ENCODE measurements around the gene KRTAP4-4. TPM values are rescaled to one million over a fixed set of nuclear protein-coding genes. Genes with fewer than 3 reads are reported as not detected.

Gene KRTAP4-4
- total RNA-seq, 1 donor from 2014 or later: not detected

DNA sequence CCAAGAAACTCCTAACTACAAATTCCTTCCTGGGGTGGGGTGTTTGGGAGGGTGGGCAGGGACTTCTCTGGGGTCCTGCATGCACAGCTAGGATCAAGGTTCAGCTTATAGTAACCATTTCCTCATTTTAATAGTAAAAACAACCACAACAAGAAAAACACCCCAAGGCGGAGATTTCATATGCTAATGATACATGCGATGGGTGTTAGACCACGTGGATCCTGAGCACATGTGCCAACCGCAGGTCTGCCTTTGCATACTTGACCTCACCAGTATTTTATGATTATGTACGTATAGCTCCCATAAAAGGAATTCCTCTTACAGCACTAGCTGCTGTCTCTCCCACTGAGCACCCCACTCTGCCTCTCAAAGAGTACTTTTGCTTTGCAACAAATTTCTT lies 44.3 kb downstream of the KRTAP4-4 start:
- no peak for DNase-seq (ENCODE audit: low read depth)

DNA sequence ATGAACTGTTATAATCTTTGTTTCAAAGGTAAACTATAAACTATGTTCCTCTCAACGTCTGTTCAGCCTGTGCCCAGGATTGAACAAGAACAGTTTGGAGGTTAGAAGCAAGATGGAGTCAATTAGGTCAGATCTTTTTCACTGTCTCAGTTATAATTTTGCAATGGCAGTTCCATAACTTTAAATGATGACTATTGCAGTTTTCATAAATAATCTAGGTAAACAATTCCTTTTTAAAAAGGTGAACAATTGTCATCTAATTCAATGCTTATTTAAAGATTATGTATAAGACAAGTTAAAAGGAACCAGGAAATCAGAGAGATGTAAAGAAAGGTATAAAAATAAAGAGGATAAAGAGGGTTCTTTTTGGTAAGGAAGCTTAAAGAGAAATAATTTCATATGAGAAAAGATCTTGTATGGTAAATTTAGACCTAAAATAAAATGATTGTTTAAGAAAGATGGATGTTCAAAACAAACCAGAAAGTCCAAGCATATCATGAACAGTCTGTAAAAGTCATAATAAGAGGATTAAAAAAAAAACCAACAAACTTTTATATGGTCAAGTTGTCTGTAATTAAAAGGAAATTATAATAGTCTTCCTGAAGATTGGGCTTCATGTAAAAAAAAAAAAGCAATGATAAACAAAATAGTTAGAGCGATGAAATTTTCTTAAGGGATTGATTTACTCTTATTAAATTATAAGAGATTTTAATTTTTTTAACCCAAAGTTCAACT lies 49.2 kb downstream of the KRTAP4-4 start:
- no peak for DNase-seq (ENCODE audit: low read depth)

Other genes with a start within 250 kb of the KRTAP4-4 start
- gene KRT23, start 223.1 kb downstream of the KRTAP4-4 start, total RNA-seq: not detected in 2 replicates
- gene KRT39, start 193.8 kb downstream of the KRTAP4-4 start, total RNA-seq: not detected in 2 replicates
- gene KRT40, start 176.4 kb downstream of the KRTAP4-4 start, total RNA-seq: not detected in 2 replicates
- gene KRTAP3-3, start 166.6 kb downstream of the KRTAP4-4 start, total RNA-seq: not detected in 2 replicates
- gene KRTAP3-2, start 160.8 kb downstream of the KRTAP4-4 start, total RNA-seq: not detected in 2 replicates
- gene KRTAP3-1, start 151.6 kb downstream of the KRTAP4-4 start, total RNA-seq: not detected in 2 replicates
- 0.19 and 0.57 TPM in 2 replicates for gene KRTAP1-5, start 133.5 kb downstream of the KRTAP4-4 start, total RNA-seq
- not detected in 2 replicates for gene KRTAP1-4, start 130.6 kb downstream of the KRTAP4-4 start, total RNA-seq
- gene KRTAP1-3, start 125.9 kb downstream of the KRTAP4-4 start, total RNA-seq: not detected in 2 replicates
- 0.21 TPM in 1 of 2 replicates, not detected in the other for gene KRTAP1-1, start 119.3 kb downstream of the KRTAP4-4 start, total RNA-seq
- gene KRTAP2-1, start 113.4 kb downstream of the KRTAP4-4 start, total RNA-seq: not detected in 2 replicates
- not detected in 2 replicates for gene KRTAP2-2, start 105.5 kb downstream of the KRTAP4-4 start, total RNA-seq
- 0.19 TPM in 1 of 2 replicates, not detected in the other for gene KRTAP2-3, start 100.6 kb downstream of the KRTAP4-4 start, total RNA-seq
- not detected in 2 replicates for gene KRTAP2-4, start 94.9 kb downstream of the KRTAP4-4 start, total RNA-seq
- not detected in 2 replicates for gene KRTAP4-7, start 76.6 kb downstream of the KRTAP4-4 start, total RNA-seq
- gene KRTAP4-8, start 62.6 kb downstream of the KRTAP4-4 start, total RNA-seq: not detected in 2 replicates
- not detected in 2 replicates for gene KRTAP4-16, start 58.5 kb downstream of the KRTAP4-4 start, total RNA-seq
- not detected in 2 replicates for gene KRTAP4-9, start 55.4 kb downstream of the KRTAP4-4 start, total RNA-seq
- gene KRTAP4-11, start 42.4 kb downstream of the KRTAP4-4 start, total RNA-seq: not detected in 2 replicates
- not detected in 2 replicates for gene KRTAP4-12, start 36.6 kb downstream of the KRTAP4-4 start, total RNA-seq
- gene KRTAP4-6, start 20.2 kb downstream of the KRTAP4-4 start, total RNA-seq: not detected in 2 replicates
- not detected in 2 replicates for gene KRTAP4-5, start 10.9 kb downstream of the KRTAP4-4 start, total RNA-seq
- gene KRTAP4-3, start 7.5 kb upstream of the KRTAP4-4 start, total RNA-seq: not detected in 2 replicates
- gene KRTAP4-2, start 17.5 kb upstream of the KRTAP4-4 start, total RNA-seq: not detected in 2 replicates
- not detected in 2 replicates for gene KRTAP4-1, start 24.2 kb upstream of the KRTAP4-4 start, total RNA-seq
- not detected in 2 replicates for gene KRTAP9-1, start 29.1 kb upstream of the KRTAP4-4 start, total RNA-seq
- gene KRTAP9-2, start 65.9 kb upstream of the KRTAP4-4 start, total RNA-seq: not detected in 2 replicates
- not detected in 2 replicates for gene KRTAP9-3, start 71.7 kb upstream of the KRTAP4-4 start, total RNA-seq
- gene KRTAP9-8, start 77.3 kb upstream of the KRTAP4-4 start, total RNA-seq: not detected in 2 replicates
- gene KRTAP9-4, start 88.9 kb upstream of the KRTAP4-4 start, total RNA-seq: not detected in 2 replicates
- not detected in 2 replicates for gene KRTAP9-9, start 94.6 kb upstream of the KRTAP4-4 start, total RNA-seq
- not detected in 2 replicates for gene KRTAP9-6, start 104.6 kb upstream of the KRTAP4-4 start, total RNA-seq
- gene KRTAP9-7, start 115.0 kb upstream of the KRTAP4-4 start, total RNA-seq: not detected in 2 replicates
- gene KRTAP29-1, start 142.1 kb upstream of the KRTAP4-4 start, total RNA-seq: not detected in 2 replicates
- not detected in 2 replicates for gene KRTAP16-1, start 148.6 kb upstream of the KRTAP4-4 start, total RNA-seq
- gene KRTAP17-1, start 155.0 kb upstream of the KRTAP4-4 start, total RNA-seq: not detected in 2 replicates
- not detected in 2 replicates for gene KRT33A, start 190.1 kb upstream of the KRTAP4-4 start, total RNA-seq
- gene KRT33B, start 209.1 kb upstream of the KRTAP4-4 start, total RNA-seq: 0.08 TPM in 1 of 2 replicates, not detected in the other
- 0.16 TPM in 1 of 2 replicates, not detected in the other for gene KRT34, start 221.6 kb upstream of the KRTAP4-4 start, total RNA-seq
- 0.52 and 0.86 TPM in 2 replicates for gene KRT31, start 236.9 kb upstream of the KRTAP4-4 start, total RNA-seq